HEK293 (cell line): ENCODE results near the gene RFX2.

Experiments used
- CTCF ChIP-seq: fragments of 450-650 bp; formaldehyde crosslinking; IDR thresholded peaks from 2 replicates; pipeline ENCODE4 v1.5.1; 2016; ENCODE audit warnings: missing biosample characterization, missing genetic modification characterization
- EGR2 ChIP-seq: fragments of 450-650 bp; formaldehyde crosslinking; IDR thresholded peaks from 2 replicates; pipeline ENCODE4 v1.5.1; 2016; ENCODE audit warnings: low read depth, missing biosample characterization, missing genetic modification characterization
- KLF1 ChIP-seq: fragments of 450-650 bp; formaldehyde crosslinking; IDR thresholded peaks from 2 replicates; pipeline ENCODE4 v1.5.1; 2016; ENCODE audit warnings: missing biosample characterization, missing genetic modification characterization
- KLF8 ChIP-seq: fragments of 450-650 bp; formaldehyde crosslinking; IDR thresholded peaks from 2 replicates; pipeline ENCODE4 v1.5.1; 2016; ENCODE audit warnings: missing biosample characterization, missing genetic modification characterization
- MZF1 ChIP-seq: fragments of 450-650 bp; formaldehyde crosslinking; IDR thresholded peaks from 2 replicates; pipeline ENCODE4 v1.5.1; 2017; ENCODE audit warnings: missing biosample characterization, missing genetic modification characterization, borderline replicate concordance
- PBX3 ChIP-seq: sonication (generic); formaldehyde crosslinking; IDR thresholded peaks from 2 replicates; pipeline ENCODE4 v1.8.1; 2022; ENCODE audit warnings: mild to moderate bottlenecking, moderate library complexity, missing genetic modification reagents
- RBAK ChIP-seq: fragments of 450-650 bp; formaldehyde crosslinking; IDR thresholded peaks from 2 replicates; pipeline ENCODE4 v1.5.1; 2016; ENCODE audit warnings: missing biosample characterization, missing genetic modification characterization
- SETDB1 ChIP-seq: IDR thresholded peaks from one replicate; pipeline ENCODE4 v1.6.1; 2017; ENCODE audit warnings: mild to moderate bottlenecking, low read length, moderate library complexity, mixed read lengths; ENCODE audit not compliant: insufficient read length
- SP7 ChIP-seq: fragments of 450-650 bp; formaldehyde crosslinking; IDR thresholded peaks from 2 replicates; pipeline ENCODE4 v1.5.1; 2016; ENCODE audit warnings: missing biosample characterization, missing genetic modification characterization
- YY2 ChIP-seq: fragments of 450-650 bp; formaldehyde crosslinking; IDR thresholded peaks from 2 replicates; pipeline ENCODE4 v1.5.1; 2016; ENCODE audit warnings: missing biosample characterization, missing genetic modification characterization
- ZFP3 ChIP-seq: fragments of 450-650 bp; formaldehyde crosslinking; IDR thresholded peaks from 2 replicates; pipeline ENCODE4 v1.5.1; 2016; ENCODE audit warnings: low read depth, missing biosample characterization, missing genetic modification characterization
- ZNF112 ChIP-seq: fragments of 450-650 bp; formaldehyde crosslinking; IDR thresholded peaks from 2 replicates; pipeline ENCODE4 v1.5.0; 2017; ENCODE audit warnings: missing biosample characterization, missing genetic modification characterization
- ZNF157 ChIP-seq: fragments of 450-650 bp; formaldehyde crosslinking; IDR thresholded peaks from 2 replicates; pipeline ENCODE4 v1.5.1; 2016; ENCODE audit warnings: missing biosample characterization, missing genetic modification characterization
- ZNF223 ChIP-seq: fragments of 450-650 bp; formaldehyde crosslinking; IDR thresholded peaks from 2 replicates; pipeline ENCODE4 v1.5.1; 2016; ENCODE audit warnings: missing biosample characterization, missing genetic modification characterization
- ZNF26 ChIP-seq: fragments of 450-650 bp; formaldehyde crosslinking; IDR thresholded peaks from 2 replicates; pipeline ENCODE4 v1.5.1; 2016; ENCODE audit warnings: missing biosample characterization, missing genetic modification characterization
- ZNF391 ChIP-seq: fragments of 450-650 bp; formaldehyde crosslinking; IDR thresholded peaks from 2 replicates; pipeline ENCODE4 v1.5.1; 2016; ENCODE audit warnings: low read depth, missing biosample characterization, missing genetic modification characterization, borderline replicate concordance
- ZNF423 ChIP-seq: fragments of 450-650 bp; formaldehyde crosslinking; IDR thresholded peaks from 2 replicates; pipeline ENCODE4 v1.5.1; 2016; ENCODE audit warnings: missing biosample characterization, missing genetic modification characterization
- ZNF449 ChIP-seq: fragments of 450-650 bp; formaldehyde crosslinking; IDR thresholded peaks from 2 replicates; pipeline ENCODE4 v1.5.1; 2017; ENCODE audit warnings: missing biosample characterization, mild to moderate bottlenecking, missing genetic modification characterization, moderate library complexity
- ZNF585B ChIP-seq: fragments of 450-650 bp; formaldehyde crosslinking; IDR thresholded peaks from 2 replicates; pipeline ENCODE4 v1.5.1; 2016; ENCODE audit warnings: missing biosample characterization, missing genetic modification characterization
- ZNF623 ChIP-seq: fragments of 450-650 bp; formaldehyde crosslinking; IDR thresholded peaks from 2 replicates; pipeline ENCODE4 v1.5.1; 2016; ENCODE audit warnings: missing biosample characterization, missing genetic modification characterization
- ZNF747 ChIP-seq: fragments of 450-650 bp; formaldehyde crosslinking; IDR thresholded peaks from 2 replicates; pipeline ENCODE4 v1.5.1; 2016; ENCODE audit warnings: missing biosample characterization, missing genetic modification characterization
- ZNF76 ChIP-seq: fragments of 450-650 bp; formaldehyde crosslinking; IDR thresholded peaks from 2 replicates; pipeline ENCODE4; 2016; ENCODE audit warnings: low read depth, missing biosample characterization, missing genetic modification characterization, borderline replicate concordance
- ZSCAN23 ChIP-seq: fragments of 450-650 bp; formaldehyde crosslinking; IDR thresholded peaks from 2 replicates; pipeline ENCODE4 v1.5.1; 2016; ENCODE audit warnings: missing biosample characterization, missing genetic modification characterization
- ZSCAN30 ChIP-seq: fragments of 450-650 bp; IDR thresholded peaks from 2 replicates; pipeline ENCODE4 v1.5.1; 2018; ENCODE audit warnings: missing biosample characterization, mild to moderate bottlenecking, missing genetic modification characterization, moderate library complexity
- TF ChIP-seq, protein P1 (sequence below): fragments of 450-650 bp; formaldehyde crosslinking; conservative IDR thresholded peaks from 2 replicates; pipeline ENCODE4 v1.5.1; 2016; ENCODE audit warnings: low read depth, missing biosample characterization, missing genetic modification characterization
- TF ChIP-seq, protein P2 (sequence below): fragments of 450-650 bp; formaldehyde crosslinking; IDR thresholded peaks from 2 replicates; pipeline ENCODE4 v1.5.1; 2016; ENCODE audit warnings: missing biosample characterization, missing genetic modification characterization, low read depth
- TF ChIP-seq, protein P3 (sequence below): fragments of 450-650 bp; formaldehyde crosslinking; optimal IDR thresholded peaks from 2 replicates; pipeline ENCODE3; 2016; ENCODE audit warnings: missing biosample characterization, mild to moderate bottlenecking, missing genetic modification characterization

The RFX2 gene

DNA sequence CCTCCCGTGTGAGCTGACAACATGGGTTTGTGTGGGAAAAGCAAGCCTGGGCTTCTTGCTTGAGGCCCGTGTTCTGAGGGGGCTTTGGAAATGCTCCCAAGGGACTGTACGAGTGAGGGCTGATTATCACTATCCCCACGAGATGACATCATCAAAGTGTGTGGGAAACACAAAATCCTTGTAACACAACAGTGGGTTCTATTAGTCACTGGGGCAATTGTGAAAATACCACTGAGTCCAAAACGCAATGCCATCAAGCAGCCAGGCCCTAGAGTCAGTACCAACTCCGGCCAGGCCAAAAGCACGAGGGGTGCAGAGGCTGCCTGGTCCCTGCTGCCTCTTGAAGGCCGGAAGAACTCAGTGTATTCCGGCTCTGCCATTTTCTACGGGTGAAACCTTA lies 166.7 kb downstream of the RFX2 start (continued):
- peak; percentile 7; the same call in 1 of the 2 replicates for TF ChIP-seq ZNF623 (tag by site-specific recombination)
- TF ChIP-seq, protein P1, sequence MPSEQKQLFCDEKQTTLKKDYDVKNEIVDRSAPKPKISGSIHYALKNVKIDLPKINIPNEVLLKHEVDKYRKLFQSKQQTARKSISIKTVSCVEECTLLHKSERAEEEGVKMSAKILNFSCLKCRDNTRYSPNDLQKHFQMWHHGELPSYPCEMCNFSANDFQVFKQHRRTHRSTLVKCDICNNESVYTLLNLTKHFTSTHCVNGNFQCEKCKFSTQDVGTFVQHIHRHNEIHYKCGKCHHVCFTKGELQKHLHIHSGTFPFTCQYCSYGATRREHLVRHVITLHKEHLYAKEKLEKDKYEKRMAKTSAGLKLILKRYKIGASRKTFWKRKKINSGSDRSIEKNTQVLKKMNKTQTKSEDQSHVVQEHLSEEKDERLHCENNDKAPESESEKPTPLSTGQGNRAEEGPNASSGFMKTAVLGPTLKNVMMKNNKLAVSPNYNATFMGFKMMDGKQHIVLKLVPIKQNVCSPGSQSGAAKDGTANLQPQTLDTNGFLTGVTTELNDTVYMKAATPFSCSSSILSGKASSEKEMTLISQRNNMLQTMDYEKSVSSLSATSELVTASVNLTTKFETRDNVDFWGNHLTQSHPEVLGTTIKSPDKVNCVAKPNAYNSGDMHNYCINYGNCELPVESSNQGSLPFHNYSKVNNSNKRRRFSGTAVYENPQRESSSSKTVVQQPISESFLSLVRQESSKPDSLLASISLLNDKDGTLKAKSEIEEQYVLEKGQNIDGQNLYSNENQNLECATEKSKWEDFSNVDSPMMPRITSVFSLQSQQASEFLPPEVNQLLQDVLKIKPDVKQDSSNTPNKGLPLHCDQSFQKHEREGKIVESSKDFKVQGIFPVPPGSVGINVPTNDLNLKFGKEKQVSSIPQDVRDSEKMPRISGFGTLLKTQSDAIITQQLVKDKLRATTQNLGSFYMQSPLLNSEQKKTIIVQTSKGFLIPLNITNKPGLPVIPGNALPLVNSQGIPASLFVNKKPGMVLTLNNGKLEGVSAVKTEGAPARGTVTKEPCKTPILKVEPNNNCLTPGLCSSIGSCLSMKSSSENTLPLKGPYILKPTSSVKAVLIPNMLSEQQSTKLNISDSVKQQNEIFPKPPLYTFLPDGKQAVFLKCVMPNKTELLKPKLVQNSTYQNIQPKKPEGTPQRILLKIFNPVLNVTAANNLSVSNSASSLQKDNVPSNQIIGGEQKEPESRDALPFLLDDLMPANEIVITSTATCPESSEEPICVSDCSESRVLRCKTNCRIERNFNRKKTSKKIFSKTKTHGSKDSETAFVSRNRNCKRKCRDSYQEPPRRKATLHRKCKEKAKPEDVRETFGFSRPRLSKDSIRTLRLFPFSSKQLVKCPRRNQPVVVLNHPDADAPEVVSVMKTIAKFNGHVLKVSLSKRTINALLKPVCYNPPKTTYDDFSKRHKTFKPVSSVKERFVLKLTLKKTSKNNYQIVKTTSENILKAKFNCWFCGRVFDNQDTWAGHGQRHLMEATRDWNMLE = no peak
- TF ChIP-seq, protein P2, sequence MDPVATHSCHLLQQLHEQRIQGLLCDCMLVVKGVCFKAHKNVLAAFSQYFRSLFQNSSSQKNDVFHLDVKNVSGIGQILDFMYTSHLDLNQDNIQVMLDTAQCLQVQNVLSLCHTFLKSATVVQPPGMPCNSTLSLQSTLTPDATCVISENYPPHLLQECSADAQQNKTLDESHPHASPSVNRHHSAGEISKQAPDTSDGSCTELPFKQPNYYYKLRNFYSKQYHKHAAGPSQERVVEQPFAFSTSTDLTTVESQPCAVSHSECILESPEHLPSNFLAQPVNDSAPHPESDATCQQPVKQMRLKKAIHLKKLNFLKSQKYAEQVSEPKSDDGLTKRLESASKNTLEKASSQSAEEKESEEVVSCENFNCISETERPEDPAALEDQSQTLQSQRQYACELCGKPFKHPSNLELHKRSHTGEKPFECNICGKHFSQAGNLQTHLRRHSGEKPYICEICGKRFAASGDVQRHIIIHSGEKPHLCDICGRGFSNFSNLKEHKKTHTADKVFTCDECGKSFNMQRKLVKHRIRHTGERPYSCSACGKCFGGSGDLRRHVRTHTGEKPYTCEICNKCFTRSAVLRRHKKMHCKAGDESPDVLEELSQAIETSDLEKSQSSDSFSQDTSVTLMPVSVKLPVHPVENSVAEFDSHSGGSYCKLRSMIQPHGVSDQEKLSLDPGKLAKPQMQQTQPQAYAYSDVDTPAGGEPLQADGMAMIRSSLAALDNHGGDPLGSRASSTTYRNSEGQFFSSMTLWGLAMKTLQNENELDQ = no peak
- TF ChIP-seq ZNF223 = no peak
- TF ChIP-seq CTCF = no peak
- TF ChIP-seq ZNF423 = no peak
- no peak for TF ChIP-seq ZNF26 (tag by site-specific recombination)
- TF ChIP-seq, protein P3, sequence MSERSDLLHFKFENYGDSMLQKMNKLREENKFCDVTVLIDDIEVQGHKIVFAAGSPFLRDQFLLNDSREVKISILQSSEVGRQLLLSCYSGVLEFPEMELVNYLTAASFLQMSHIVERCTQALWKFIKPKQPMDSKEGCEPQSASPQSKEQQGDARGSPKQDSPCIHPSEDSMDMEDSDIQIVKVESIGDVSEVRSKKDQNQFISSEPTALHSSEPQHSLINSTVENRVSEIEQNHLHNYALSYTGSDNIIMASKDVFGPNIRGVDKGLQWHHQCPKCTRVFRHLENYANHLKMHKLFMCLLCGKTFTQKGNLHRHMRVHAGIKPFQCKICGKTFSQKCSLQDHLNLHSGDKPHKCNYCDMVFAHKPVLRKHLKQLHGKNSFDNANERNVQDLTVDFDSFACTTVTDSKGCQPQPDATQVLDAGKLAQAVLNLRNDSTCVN (tag by site-specific recombination) = peak; percentile 13
- no peak for TF ChIP-seq ZNF157 (tag by site-specific recombination)
- TF ChIP-seq EGR2 (tag by site-specific recombination) = peak; percentile 67
- no peak for TF ChIP-seq MZF1 (tag by site-specific recombination)
- no peak for TF ChIP-seq ZSCAN30 (tag by site-specific recombination)
- TF ChIP-seq SP7 = no peak
- TF ChIP-seq YY2 (tag by site-specific recombination) = no peak
- peak; percentile 21; the same call in 1 of the 2 replicates for TF ChIP-seq ZNF76 (tag by site-specific recombination)
- TF ChIP-seq ZNF747 (tag by site-specific recombination) = no peak
- TF ChIP-seq ZNF585B = no peak
- TF ChIP-seq KLF1 (tag by site-specific recombination) = no peak
- no peak for TF ChIP-seq PBX3 (CRISPR knock-in tag)
- TF ChIP-seq ZNF449 (tag by site-specific recombination) = no peak
- TF ChIP-seq ZFP3 (tag by site-specific recombination) = no peak
- TF ChIP-seq RBAK = no peak
- TF ChIP-seq ZSCAN23 (tag by site-specific recombination) = no peak
- no peak for TF ChIP-seq KLF8 (tag by site-specific recombination)
- TF ChIP-seq SETDB1 = no peak
- no peak for TF ChIP-seq ZNF391 (tag by site-specific recombination)
- no peak for TF ChIP-seq ZNF112 (tag by site-specific recombination)
